GM18502 (cell line): Measurements from ENCODE around the gene PIGL.

ENCODE experiments used
- ATAC-seq: cut with Tn5 transposase; IDR thresholded peaks from one replicate; pipeline ENCODE4 v1.9.1; 2021; ENCODE audit warnings: mild to moderate bottlenecking; ENCODE audit not compliant: unreplicated experiment, poor library complexity

The PIGL gene

GRCh38 chr17:16346721-16347271 lies 129.8 kb downstream of the PIGL start:
- no peak for ATAC-seq

- ATAC-seq: no peak
Observed at GRCh38 chr17:16348586-16348985, 131.6 kb downstream of the PIGL start.

- ATAC-seq: no peak
Observed at GRCh38 chr17:16349431-16349830, 132.4 kb downstream of the PIGL start.

GRCh38 chr17:16351831-16352230 lies 134.8 kb downstream of the PIGL start:
- ATAC-seq: no peak

- no peak for ATAC-seq
Observed at GRCh38 chr17:16352303-16352666, 135.3 kb downstream of the PIGL start.

GRCh38 chr17:16352667-16353316 lies 135.8 kb downstream of the PIGL start:
- peak; percentile 56 for ATAC-seq

GRCh38 chr17:16353317-16354174 lies 136.5 kb downstream of the PIGL start, which contains the start of gene CENPV:
CENPV (minus strand) TSS chr17:16353469; CDS start chr17:16353436, 33 bp downstream.
- peak; percentile 69 for ATAC-seq

GRCh38 chr17:16354585-16354984 lies 137.6 kb downstream of the PIGL start:
- no peak for ATAC-seq

GRCh38 chr17:16358394-16358793 lies 141.4 kb downstream of the PIGL start:
- no peak for ATAC-seq

- no peak for ATAC-seq
Observed at GRCh38 chr17:16361874-16362273, 144.9 kb downstream of the PIGL start.

GRCh38 chr17:16363749-16364536 lies 146.9 kb downstream of the PIGL start:
- peak; percentile 76 for ATAC-seq

- ATAC-seq: no peak
Observed at GRCh38 chr17:16364625-16365024, 147.6 kb downstream of the PIGL start.

GRCh38 chr17:16371742-16372141 lies 154.7 kb downstream of the PIGL start:
- no peak for ATAC-seq

- no peak for ATAC-seq
Observed at GRCh38 chr17:16374146-16374938, 157.3 kb downstream of the PIGL start.
